GM23248 (cell line): ENCODE data around the gene STAC. TPM values are rescaled to one million over a fixed set of nuclear protein-coding genes. Genes with fewer than 3 reads are reported as not detected.

Experiments
- DNase-seq: peaks from one replicate; pipeline ENCODE4 v3.0.0-alpha.2; 2015
- H2AFZ ChIP-seq: fragments of 200-600 bp; sonication (generic); 2 replicates; pipeline ENCODE4 v1.6.1; 2016; ENCODE audit warnings: antibody characterized with exemption
- H3F3A ChIP-seq: fragments of 200-600 bp; sonication (generic); 2 replicates; pipeline ENCODE4 v1.6.1; 2016; ENCODE audit warnings: mild to moderate bottlenecking, antibody characterized with exemption, mixed run types; ENCODE audit not compliant: insufficient read depth
- H3K27ac ChIP-seq: fragments of 200-600 bp; sonication (generic); 2 replicates; pipeline ENCODE4 v1.5.1; 2016; ENCODE audit warnings: mild to moderate bottlenecking
- H3K27me3 ChIP-seq: fragments of 200-600 bp; sonication (generic); replicated peaks from 2 replicates; pipeline ENCODE4 v1.6.1; 2016; ENCODE audit warnings: mild to moderate bottlenecking; ENCODE audit not compliant: insufficient read depth
- H3K36me3 ChIP-seq: fragments of 200-600 bp; sonication (generic); 2 replicates; pipeline ENCODE4 v1.6.1; 2016; ENCODE audit warnings: low read depth, mild to moderate bottlenecking
- H3K4me1 ChIP-seq: fragments of 200-600 bp; sonication (generic); 2 replicates; pipeline ENCODE4 v1.6.1; 2016; ENCODE audit warnings: mild to moderate bottlenecking; ENCODE audit not compliant: insufficient read depth
- H3K4me2 ChIP-seq: fragments of 200-600 bp; sonication (generic); one replicate; pipeline ENCODE4 v1.6.1; 2016; ENCODE audit warnings: mild to moderate bottlenecking; ENCODE audit not compliant: unreplicated experiment
- H3K4me3 ChIP-seq: fragments of 200-600 bp; sonication (generic); 2 replicates; pipeline ENCODE4 v1.5.1; 2016; ENCODE audit warnings: mild to moderate bottlenecking
- H3K79me2 ChIP-seq: fragments of 200-600 bp; sonication (generic); 2 replicates; pipeline ENCODE4 v1.6.1; 2016; ENCODE audit warnings: mild to moderate bottlenecking; ENCODE audit not compliant: insufficient read depth
- H3K9ac ChIP-seq: fragments of 200-600 bp; sonication (generic); 2 replicates; pipeline ENCODE4 v1.6.1; 2016; ENCODE audit warnings: mild to moderate bottlenecking
- H3K9me2 ChIP-seq: fragments of 200-600 bp; sonication (generic); 2 replicates; pipeline ENCODE4 v1.6.1; 2016; ENCODE audit warnings: mixed run types, mild to moderate bottlenecking, moderate library complexity; ENCODE audit not compliant: insufficient read depth
- H3K9me3 ChIP-seq: fragments of 200-600 bp; sonication (generic); one replicate; pipeline ENCODE4 v1.6.1; 2017; ENCODE audit warnings: low read depth
- H4K20me1 ChIP-seq: fragments of 200-600 bp; sonication (generic); 2 replicates; pipeline ENCODE4 v1.6.0; 2016; ENCODE audit not compliant: insufficient read depth
- EZH2 ChIP-seq: fragments of 200-600 bp; sonication (generic); IDR thresholded peaks from 2 replicates; pipeline ENCODE4 v1.6.1; 2018; ENCODE audit warnings: antibody characterized with exemption, mild to moderate bottlenecking; ENCODE audit not compliant: insufficient read depth, poor library complexity, severe bottlenecking
- EZH2phosphoT487 ChIP-seq: fragments of 200-600 bp; sonication (generic); IDR thresholded peaks from 2 replicates; pipeline ENCODE4 v1.6.1; 2018; ENCODE audit warnings: antibody characterized with exemption, moderate library complexity, mild to moderate bottlenecking, low read depth; ENCODE audit not compliant: insufficient read depth
- WGBS, 2 experiments: methylation state at CpG; one replicate each; pipeline ENCODE4 v1.1.6; 2015 to 2017; ENCODE audit warnings: low lambda C conversion rate in 2 of 2, low coverage in 1 of 2; ENCODE audit errors: missing lambda C conversion rate in 2 of 2; 5-methylcytosine and 5-hydroxymethylcytosine counted together
- in situ Hi-C: fragments of 300-500 bp; cut with MboI; formaldehyde crosslinking; loops from 2 replicates; pipeline ENCODE4 v1.15.0; 2020
- polyA plus RNA-seq: library from polyadenylated mRNA; unstranded; fragments of >200 nt; fragmentation: Nextera tagmentation; extraction: Ambion mirVana; gene quantifications from 2 replicates; pipeline ENCODE4 v1.2.1, GENCODE V29; 2016
- total RNA-seq: library from RNA; depleted of rRNA; stranded (reverse); fragments of >200 nt; shearing (Covaris generic); gene quantifications from 2 replicates; pipeline ENCODE4 v1.2.3, GENCODE V29; 2014

The STAC gene
- total and polyA plus RNA-seq, 2 experiments from 2014 or later: 10.5 to 16.3 TPM

GRCh38 chr3:36482256-36482655 is 102.0 kb downstream of the STAC start:
- in situ Hi-C loops: no loop called here
- TF ChIP-seq EZH2 (no peak), EZH2phosphoT487 (no peak)

DNA sequence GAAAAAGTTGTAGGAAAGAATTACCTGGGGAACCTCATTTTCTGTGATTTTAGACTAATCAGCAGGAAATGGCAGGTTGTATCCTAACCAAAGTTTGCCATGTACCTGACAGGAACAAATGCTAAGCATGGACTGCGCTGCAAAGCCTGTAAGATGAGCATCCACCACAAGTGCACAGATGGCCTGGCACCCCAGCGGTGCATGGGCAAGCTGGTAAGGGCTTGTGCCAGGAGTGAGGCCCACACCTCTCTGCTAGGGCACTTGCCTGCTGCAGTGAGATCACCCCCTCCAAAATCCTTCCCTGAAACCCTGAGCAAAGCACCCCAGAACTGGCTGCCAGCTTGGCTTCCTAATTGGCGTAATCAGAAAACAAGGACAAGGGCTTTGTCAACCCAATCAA is 102.6 kb downstream of the STAC start:
- H3K27me3 ChIP-seq: no peaks in the 10 kb centered on the region
- no peaks in the 10 kb centered on the region for H3K79me2 ChIP-seq
- peaks cover 18% of the 10 kb centered on the region for H3F3A ChIP-seq
- TF ChIP-seq EZH2 (no peak), EZH2phosphoT487 (no peak)
- 0 out of 2 replicates have a peak, but pooled peaks cover 2% of the 10 kb centered on the region for H3K36me3 ChIP-seq
- no peaks in the 10 kb centered on the region for H4K20me1 ChIP-seq
- in situ Hi-C loops: no loop called here
- H2AFZ ChIP-seq: no peak overlapping the region
- H3K9me2 ChIP-seq: no peaks in the 10 kb centered on the region
- 90 to 100% methylated on average over 3 of the region's 3 CpGs for WGBS, 2 experiments
- H3K4me3 ChIP-seq: no peak overlapping the region
- H3K9ac ChIP-seq: no peak overlapping the region
- no peak for DNase-seq
- no peaks in the 10 kb centered on the region for H3K9me3 ChIP-seq
- no peak overlapping the region for H3K4me2 ChIP-seq
- no peak overlapping the region for H3K27ac ChIP-seq
- H3K4me1 ChIP-seq: peaks cover 23% of the 10 kb centered on the region

More at GRCh38 chr3:36482256-36482655, 102.0 kb downstream of the STAC start:
- H3K9me3 ChIP-seq: no peaks in the 10 kb centered on the region
- no peak overlapping the region for H3K4me3 ChIP-seq
- peaks cover 28% of the 10 kb centered on the region for H3K4me1 ChIP-seq
- WGBS, 2 experiments: 90 to 91% methylated on average over 4 of the region's 4 CpGs
- no peaks in the 10 kb centered on the region for H4K20me1 ChIP-seq
- H2AFZ ChIP-seq: no peak overlapping the region
- H3F3A ChIP-seq: peaks cover 23% of the 10 kb centered on the region
- H3K9ac ChIP-seq: no peak overlapping the region
- H3K9me2 ChIP-seq: no peaks in the 10 kb centered on the region
- H3K79me2 ChIP-seq: no peaks in the 10 kb centered on the region
- no peak for DNase-seq
- no peak overlapping the region for H3K27ac ChIP-seq
- 0 out of 2 replicates have a peak, but pooled peaks cover 2% of the 10 kb centered on the region for H3K36me3 ChIP-seq
- H3K27me3 ChIP-seq: no peaks in the 10 kb centered on the region
- no peak overlapping the region for H3K4me2 ChIP-seq

- H3K9me3 ChIP-seq: no peaks in the 10 kb centered on the region
- no peaks in the 10 kb centered on the region for H3K9me2 ChIP-seq
- H3K4me1 ChIP-seq: peaks cover 22% of the 10 kb centered on the region
- WGBS, 2 experiments: 88 to 96% methylated on average over 5 of the region's 5 CpGs
- peaks cover 10% of the 10 kb centered on the region for H3F3A ChIP-seq
- DNase-seq: no peak
- 0 out of 2 replicates have a peak, but pooled peaks cover 2% of the 10 kb centered on the region for H3K36me3 ChIP-seq
- TF ChIP-seq EZH2: no peak
- TF ChIP-seq EZH2phosphoT487: no peak
- no peak overlapping the region for H3K4me2 ChIP-seq
- H3K27ac ChIP-seq: no peak overlapping the region
- in situ Hi-C loops: no loop called here
- H3K79me2 ChIP-seq: no peaks in the 10 kb centered on the region
- H3K4me3 ChIP-seq: no peak overlapping the region
- H4K20me1 ChIP-seq: no peaks in the 10 kb centered on the region
- H3K27me3 ChIP-seq: no peaks in the 10 kb centered on the region
- H2AFZ ChIP-seq: no peak overlapping the region
- H3K9ac ChIP-seq: no peak overlapping the region
These were observed 103.4 kb downstream of the STAC start for GRCh38 chr3:36483709-36484108.

GRCh38 chr3:36484386-36484785 is 104.1 kb downstream of the STAC start:
- no peak overlapping the region for H3K27ac ChIP-seq
- no peaks in the 10 kb centered on the region for H3K9me2 ChIP-seq
- no peaks in the 10 kb centered on the region for H3K27me3 ChIP-seq
- 88 to 90% methylated on average over 1 of the region's 1 CpG for WGBS, 2 experiments
- in situ Hi-C loops: no loop called here
- no peaks in the 10 kb centered on the region for H3K79me2 ChIP-seq
- H4K20me1 ChIP-seq: no peaks in the 10 kb centered on the region
- DNase-seq: no peak
- no peak overlapping the region for H3K4me2 ChIP-seq
- H3K4me3 ChIP-seq: no peak overlapping the region
- H2AFZ ChIP-seq: no peak overlapping the region
- peaks cover 10% of the 10 kb centered on the region for H3F3A ChIP-seq
- TF ChIP-seq EZH2phosphoT487: no peak
- no peak for TF ChIP-seq EZH2
- H3K36me3 ChIP-seq: no peaks in the 10 kb centered on the region
- H3K9me3 ChIP-seq: no peaks in the 10 kb centered on the region
- peaks cover 22% of the 10 kb centered on the region for H3K4me1 ChIP-seq
- no peak overlapping the region for H3K9ac ChIP-seq
